Measurements from ENCODE around the gene PDZRN3. TPM values are rescaled to one million over a fixed set of nuclear protein-coding genes. Genes with fewer than 3 reads are reported as not detected.

PDZRN3 gene
- total and polyA plus RNA-seq, 12 donors: 17.7 to 143 (median 74.6) TPM

GRCh38 chr3:73661265-73661664 is 36.5 kb upstream of the PDZRN3 start:
- intact Hi-C loops (cut with DNase I): no loop called here
- Histone ChIP-seq H3K36me3 (no peaks in the 10 kb centered on the region), H3K27me3 (no peaks in the 10 kb centered on the region), H3K4me3 (no peak overlapping the region), H3K9me3 (no peaks in the 10 kb centered on the region), H3K4me1 (peaks cover 0 to 22% (median 7%) of the 10 kb centered on the region in 9 donors), H3K27ac (no peak overlapping the region)
- ATAC-seq: no peak
- TF ChIP-seq, protein P1, sequence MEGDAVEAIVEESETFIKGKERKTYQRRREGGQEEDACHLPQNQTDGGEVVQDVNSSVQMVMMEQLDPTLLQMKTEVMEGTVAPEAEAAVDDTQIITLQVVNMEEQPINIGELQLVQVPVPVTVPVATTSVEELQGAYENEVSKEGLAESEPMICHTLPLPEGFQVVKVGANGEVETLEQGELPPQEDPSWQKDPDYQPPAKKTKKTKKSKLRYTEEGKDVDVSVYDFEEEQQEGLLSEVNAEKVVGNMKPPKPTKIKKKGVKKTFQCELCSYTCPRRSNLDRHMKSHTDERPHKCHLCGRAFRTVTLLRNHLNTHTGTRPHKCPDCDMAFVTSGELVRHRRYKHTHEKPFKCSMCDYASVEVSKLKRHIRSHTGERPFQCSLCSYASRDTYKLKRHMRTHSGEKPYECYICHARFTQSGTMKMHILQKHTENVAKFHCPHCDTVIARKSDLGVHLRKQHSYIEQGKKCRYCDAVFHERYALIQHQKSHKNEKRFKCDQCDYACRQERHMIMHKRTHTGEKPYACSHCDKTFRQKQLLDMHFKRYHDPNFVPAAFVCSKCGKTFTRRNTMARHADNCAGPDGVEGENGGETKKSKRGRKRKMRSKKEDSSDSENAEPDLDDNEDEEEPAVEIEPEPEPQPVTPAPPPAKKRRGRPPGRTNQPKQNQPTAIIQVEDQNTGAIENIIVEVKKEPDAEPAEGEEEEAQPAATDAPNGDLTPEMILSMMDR (IDR thresholded peaks at IDR 0.05): no peak
- DNase-seq: no peak

GRCh38 chr3:73658227-73658626 is 33.5 kb upstream of the PDZRN3 start:
- Histone ChIP-seq H3K4me1 (no peaks in the 10 kb centered on the region), H3K27me3 (no peaks in the 10 kb centered on the region), H3K4me3 (no peak overlapping the region), H3K9me3 (no peaks in the 10 kb centered on the region), H3K27ac (no peak overlapping the region), H3K36me3 (no peaks in the 10 kb centered on the region)
- intact Hi-C loops (cut with DNase I): no loop called here
- TF ChIP-seq, protein P1 (IDR thresholded peaks at IDR 0.05): no peak
- DNase-seq: no peak
- no peak for ATAC-seq
- 64 to 70% methylated on average over 4 of the region's 4 CpGs for WGBS, 2 donors

DNA sequence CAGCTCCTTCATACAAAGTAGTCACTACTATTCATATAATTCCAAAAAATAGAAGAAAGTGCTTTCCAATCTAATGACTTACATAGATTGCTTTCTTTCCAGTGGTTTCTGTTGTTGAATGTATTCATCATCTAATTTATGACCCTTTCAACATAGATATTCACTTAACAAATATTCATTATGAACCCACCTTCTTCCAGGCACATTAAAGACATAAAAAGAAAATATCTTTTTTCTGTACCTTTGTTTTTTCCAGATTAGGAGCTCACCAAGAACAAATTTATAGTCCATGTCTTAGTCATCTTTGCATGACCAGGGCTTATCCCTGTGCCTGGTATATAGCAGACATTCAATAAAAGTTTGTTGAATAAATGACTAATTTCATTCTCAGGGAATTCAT is 32.4 kb upstream of the PDZRN3 start:
- H3K27me3 ChIP-seq: no peaks in the 10 kb centered on the region
- no peaks in the 10 kb centered on the region for H3K36me3 ChIP-seq
- no peak for DNase-seq
- no peak overlapping the region for H3K4me3 ChIP-seq
- ATAC-seq: no peak
- TF ChIP-seq, protein P1 (IDR thresholded peaks at IDR 0.05): no peak
- no peaks in the 10 kb centered on the region for H3K4me1 ChIP-seq
- H3K27ac ChIP-seq: no peak overlapping the region
- intact Hi-C loops (cut with DNase I): no loop called here
- no peaks in the 10 kb centered on the region for H3K9me3 ChIP-seq

DNA sequence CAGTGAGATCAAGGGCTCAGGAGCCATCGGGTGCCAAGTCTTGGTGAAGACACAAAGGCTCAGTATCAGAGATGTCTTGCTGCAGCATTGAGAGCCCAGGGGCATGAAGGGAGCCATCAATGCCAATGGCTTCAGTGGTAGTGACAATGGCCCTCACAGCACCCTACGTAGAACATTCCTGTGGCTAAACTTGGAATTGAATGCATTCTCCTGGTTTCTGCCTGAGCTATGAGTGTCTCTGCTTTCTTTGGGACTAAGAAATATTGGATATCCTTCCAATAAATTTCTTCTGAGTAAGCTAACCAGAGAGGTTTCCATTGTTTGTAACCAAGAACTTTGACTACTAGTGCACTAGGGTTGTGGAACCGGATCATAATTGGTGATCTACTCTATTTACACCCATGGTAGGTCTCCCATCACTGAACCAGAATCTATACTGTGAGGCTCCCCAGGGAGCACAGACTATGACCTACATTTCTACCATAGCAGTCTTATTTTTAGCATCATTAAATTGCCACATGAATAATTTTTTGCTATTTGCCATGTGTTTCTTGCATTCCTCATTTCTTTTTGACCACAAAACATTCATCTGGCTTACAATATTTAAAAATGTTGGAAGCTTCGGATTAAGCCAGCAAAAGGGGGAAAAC is 31.6 kb upstream of the PDZRN3 start:
- TF ChIP-seq, protein P1 (IDR thresholded peaks at IDR 0.05): no peak
- ATAC-seq (no peak), DNase-seq (no peak)
- H3K27ac ChIP-seq: no peak overlapping the region
- H3K36me3 ChIP-seq: no peaks in the 10 kb centered on the region
- H3K9me3 ChIP-seq: no peaks in the 10 kb centered on the region
- H3K4me1 ChIP-seq: no peaks in the 10 kb centered on the region
- no peak overlapping the region for H3K4me3 ChIP-seq
- 89 to 91% methylated on average over 4 of the region's 4 CpGs for WGBS, 2 donors
- intact Hi-C loops (cut with DNase I): no loop called here
- H3K27me3 ChIP-seq: no peaks in the 10 kb centered on the region
